ENCODE results near the gene ZNHIT1. TPM values are rescaled to one million over a fixed set of nuclear protein-coding genes. Genes with fewer than 3 reads are reported as not detected.

ZNHIT1 gene
- total and polyA plus RNA-seq, 2 of the 8 experiments (the other 6 are each of a cell fraction or from before 2014, with no cell fraction given): 38.2 to 61.7 TPM

DNA sequence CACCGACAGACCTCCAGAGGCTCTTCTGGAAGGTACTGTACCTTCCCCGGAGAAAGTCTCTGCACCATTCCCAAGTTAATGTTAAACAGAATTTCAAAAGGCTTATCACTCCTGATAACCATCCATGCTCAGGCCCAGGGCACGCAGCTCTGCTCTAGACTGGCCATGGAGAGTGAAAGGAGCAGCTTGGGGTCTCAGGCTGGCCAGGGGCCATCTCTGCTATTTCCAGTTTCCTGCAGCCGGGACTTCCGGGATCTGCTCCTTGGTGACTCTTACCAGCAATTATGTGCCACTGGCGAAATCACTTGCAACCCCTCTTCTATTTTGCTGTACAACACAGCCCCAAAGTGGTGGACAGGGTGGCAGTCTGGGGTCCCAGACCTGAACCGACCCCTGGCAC, 13.7 kb downstream of the ZNHIT1 start:
- Histone ChIP-seq H2BK15ac (ENCODE audit: low read length) (0 out of 2 replicates have a peak overlapping the region, but pooled peaks have one; percentile 29), H2BK5ac (ENCODE audit: low read depth, low read length) (peak overlapping the region; percentile 75), H2BK120ac (replicated peaks; ENCODE audit: low read depth, low read length) (no peak overlapping the region), H3K4ac (replicated peaks; ENCODE audit: insufficient read length, low read depth, low read length) (no peak overlapping the region), H3K4me3 (ENCODE audit: extremely low read depth in 1 of 4, insufficient read depth in 2 of 4, low read depth in 3 of 4, low read length in 4 of 4) (peak overlapping the region; percentile 44 to 67 (median 58); a peak in 7 of 8 replicates), H3K23ac (ENCODE audit: insufficient read length) (no peak overlapping the region), H3K9me3 (ENCODE audit: insufficient read depth in 2 of 2, low read depth in 1 of 2, low read length in 1 of 2) (no peaks in the 10 kb centered on the region), H3K27ac (ENCODE audit: low read depth, low read length) (no peak overlapping the region), H4K20me1 (replicated peaks in 1 of 2; ENCODE audit: control insufficient read depth in 1 of 2, insufficient read depth in 2 of 2, low read length in 2 of 2) (peaks cover 0 to 4% of the 10 kb centered on the region in 2 experiments), H3K27me3 (replicated peaks in 1 of 4; ENCODE audit: control insufficient read depth in 3 of 4, extremely low read depth in 1 of 4, insufficient read depth in 3 of 4, low read length in 3 of 4) (no peaks in the 10 kb centered on the region), H3K4me1 (replicated peaks in 1 of 4; ENCODE audit: control insufficient read depth in 3 of 4, insufficient read depth in 4 of 4, low read length in 3 of 4) (peaks cover 0 to 22% (median 9%) of the 10 kb centered on the region in 4 experiments; a peak in 5 of 7 replicates), H3K23me2 (ENCODE audit: low read depth, low read length) (peaks cover 6% of the 10 kb centered on the region; the same call in 1 of the 2 replicates), H2BK12ac (ENCODE audit: low read depth, low read length) (peak overlapping the region; percentile 17; the same call in 1 of the 2 replicates), H2AK5ac (ENCODE audit: low read depth, low read length) (no peak overlapping the region), H3K14ac (ENCODE audit: insufficient read length) (no peak overlapping the region), H2AFZ (ENCODE audit: low read length) (no peak overlapping the region), H3K18ac (ENCODE audit: extremely low read depth, low read length) (no peak overlapping the region), H3K79me1 (ENCODE audit: low read depth, low read length) (no peaks in the 10 kb centered on the region), H3K36me3 (ENCODE audit: control insufficient read depth in 2 of 4, insufficient read depth in 4 of 4, low read length in 3 of 4) (no peaks in the 10 kb centered on the region; a peak in 1 of 8 replicates), H4K91ac (replicated peaks; ENCODE audit: insufficient read length, low read length) (peak overlapping the region; percentile 65), H3K4me2 (ENCODE audit: insufficient read depth in 1 of 2, low read depth in 2 of 2, low read length in 2 of 2) (peak overlapping the region; percentile 70 to 79), H3K56ac (replicated peaks; ENCODE audit: insufficient read length, low read depth, low read length) (no peak overlapping the region), H3K9ac (replicated peaks in 1 of 4; ENCODE audit: extremely low read depth in 1 of 4, low read depth in 3 of 4, low read length in 3 of 4) (peak overlapping the region in 2 of 4 experiments; percentile 4 to 13; a peak in 2 of 7 replicates), H4K5ac (ENCODE audit: insufficient read length, low read depth, low read length) (no peak overlapping the region), H4K8ac (ENCODE audit: extremely low read depth, insufficient read depth, low read length) (peak overlapping the region; percentile 57), H2BK20ac (ENCODE audit: low read length) (0 out of 2 replicates have a peak overlapping the region, but pooled peaks have one; percentile 72), H3K79me2 (ENCODE audit: control insufficient read depth in 1 of 2, insufficient read depth in 2 of 2, low read length in 2 of 2) (no peaks in the 10 kb centered on the region)
- DNase-seq (ENCODE audit: low read depth in 1 of 2, low spot score in 2 of 2) (no peak), FAIRE-seq (no peak)
- ChIA-PET CTCF (ENCODE audit: partially characterized antibody) (interaction anchor here (0.8 to 6.5 kb wide), 4 partner anchors 9 to 50 kb away, joined by 3 to 69 read pairs (median 28); partner anchors contain the start of gene FIS1), POLR2A (ENCODE audit: partially characterized antibody) (interaction anchor here (0.9 to 3.9 kb wide), 8 partner anchors 9 to 51 kb away, joined by 3 to 23 read pairs (median 5); partner anchors contain the start of genes FIS1, MOGAT3, PLOD3 and ZNHIT1)
- WGBS, 2 experiments (ENCODE audit: extremely low coverage in 1 of 2, insufficient coverage in 1 of 2, insufficient read length in 1 of 2, insufficient replicate concordance in 2 of 2, low coverage in 1 of 2, low lambda C conversion rate in 2 of 2, missing lambda C conversion rate in 1 of 2): 88% methylated on average over 7 of the region's 7 CpGs; no CpG with 5 or more reads in 1 of the 2 experiments
- TF ChIP-seq RAD21 (IDR thresholded peaks at IDR 0.05 in 1 of 2, conservative IDR thresholded peaks at IDR 0.05 in 1 of 2; ENCODE audit: low read depth in 2 of 2, low read length in 2 of 2) (no peak), SIX5 (IDR thresholded peaks at IDR 0.05; ENCODE audit: low read depth, low read length) (no peak), FOSL1 (IDR thresholded peaks at IDR 0.05; ENCODE audit: insufficient read depth, low read depth, low read length) (no peak), TAF7 (optimal IDR thresholded peaks at IDR 0.05; ENCODE audit: borderline replicate concordance, low read depth, low read length) (no peak), RXRA (IDR thresholded peaks at IDR 0.05; ENCODE audit: insufficient read depth, low read depth, low read length) (no peak), EP300 (IDR thresholded peaks at IDR 0.05; ENCODE audit: borderline replicate concordance in 1 of 2, low read depth in 2 of 2, low read length in 2 of 2) (no peak), ZNF274 (IDR thresholded peaks at IDR 0.05; ENCODE audit: borderline replicate concordance, extremely low read depth, low read length) (no peak), SRF (IDR thresholded peaks at IDR 0.05; ENCODE audit: low read depth, low read length) (no peak)
